ENCODE results near the gene RAD51B. TPM values are rescaled to one million over a fixed set of nuclear protein-coding genes. Genes with fewer than 3 reads are reported as not detected.

Gene RAD51B
- total and polyA plus RNA-seq, 3 donors from 2014 or later, result 5.5 to 22.5 (median 19.1) TPM

DNA sequence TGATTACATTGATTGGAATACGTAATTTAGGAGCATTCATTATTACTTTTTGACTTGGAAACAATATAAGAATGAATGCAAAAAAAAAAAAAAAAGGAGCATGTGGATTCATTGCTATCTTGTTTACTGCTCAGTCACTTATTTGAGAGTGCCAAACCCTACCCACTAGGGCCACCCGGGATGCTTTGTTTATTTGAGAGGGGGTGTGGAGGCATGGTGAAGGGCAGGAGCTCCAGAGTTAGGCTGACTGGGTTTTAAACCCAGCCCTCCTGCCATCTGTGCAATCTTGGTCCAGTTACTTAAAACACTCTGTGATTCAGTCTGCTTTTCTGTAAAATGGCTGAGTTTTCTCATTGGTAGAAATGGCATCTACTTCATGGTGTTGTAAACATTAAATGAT, 195.2 kb downstream of the RAD51B start:
- TF ChIP-seq, protein P1, sequence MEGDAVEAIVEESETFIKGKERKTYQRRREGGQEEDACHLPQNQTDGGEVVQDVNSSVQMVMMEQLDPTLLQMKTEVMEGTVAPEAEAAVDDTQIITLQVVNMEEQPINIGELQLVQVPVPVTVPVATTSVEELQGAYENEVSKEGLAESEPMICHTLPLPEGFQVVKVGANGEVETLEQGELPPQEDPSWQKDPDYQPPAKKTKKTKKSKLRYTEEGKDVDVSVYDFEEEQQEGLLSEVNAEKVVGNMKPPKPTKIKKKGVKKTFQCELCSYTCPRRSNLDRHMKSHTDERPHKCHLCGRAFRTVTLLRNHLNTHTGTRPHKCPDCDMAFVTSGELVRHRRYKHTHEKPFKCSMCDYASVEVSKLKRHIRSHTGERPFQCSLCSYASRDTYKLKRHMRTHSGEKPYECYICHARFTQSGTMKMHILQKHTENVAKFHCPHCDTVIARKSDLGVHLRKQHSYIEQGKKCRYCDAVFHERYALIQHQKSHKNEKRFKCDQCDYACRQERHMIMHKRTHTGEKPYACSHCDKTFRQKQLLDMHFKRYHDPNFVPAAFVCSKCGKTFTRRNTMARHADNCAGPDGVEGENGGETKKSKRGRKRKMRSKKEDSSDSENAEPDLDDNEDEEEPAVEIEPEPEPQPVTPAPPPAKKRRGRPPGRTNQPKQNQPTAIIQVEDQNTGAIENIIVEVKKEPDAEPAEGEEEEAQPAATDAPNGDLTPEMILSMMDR (IDR thresholded peaks at IDR 0.05), result no peak
- TF ChIP-seq POLR2A (IDR thresholded peaks at IDR 0.05), result no peak
- no peak overlapping the region for H3K4me3 ChIP-seq
- DNase-seq, result no peak
- H3K36me3 ChIP-seq (ENCODE audit: low read depth, missing control alignments), result no peaks in the 10 kb centered on the region
- intact Hi-C loops (cut with DNase I; ENCODE audit: low total_unique reads), result no loop called here
- H3K27me3 ChIP-seq, result no peaks in the 10 kb centered on the region
- H3K9me3 ChIP-seq, result no peaks in the 10 kb centered on the region
- no peaks in the 10 kb centered on the region for H3K4me1 ChIP-seq
- H3K27ac ChIP-seq, result no peak overlapping the region
- 72 to 82% methylated on average over 2 of the region's 2 CpGs for WGBS, 2 donors

DNA sequence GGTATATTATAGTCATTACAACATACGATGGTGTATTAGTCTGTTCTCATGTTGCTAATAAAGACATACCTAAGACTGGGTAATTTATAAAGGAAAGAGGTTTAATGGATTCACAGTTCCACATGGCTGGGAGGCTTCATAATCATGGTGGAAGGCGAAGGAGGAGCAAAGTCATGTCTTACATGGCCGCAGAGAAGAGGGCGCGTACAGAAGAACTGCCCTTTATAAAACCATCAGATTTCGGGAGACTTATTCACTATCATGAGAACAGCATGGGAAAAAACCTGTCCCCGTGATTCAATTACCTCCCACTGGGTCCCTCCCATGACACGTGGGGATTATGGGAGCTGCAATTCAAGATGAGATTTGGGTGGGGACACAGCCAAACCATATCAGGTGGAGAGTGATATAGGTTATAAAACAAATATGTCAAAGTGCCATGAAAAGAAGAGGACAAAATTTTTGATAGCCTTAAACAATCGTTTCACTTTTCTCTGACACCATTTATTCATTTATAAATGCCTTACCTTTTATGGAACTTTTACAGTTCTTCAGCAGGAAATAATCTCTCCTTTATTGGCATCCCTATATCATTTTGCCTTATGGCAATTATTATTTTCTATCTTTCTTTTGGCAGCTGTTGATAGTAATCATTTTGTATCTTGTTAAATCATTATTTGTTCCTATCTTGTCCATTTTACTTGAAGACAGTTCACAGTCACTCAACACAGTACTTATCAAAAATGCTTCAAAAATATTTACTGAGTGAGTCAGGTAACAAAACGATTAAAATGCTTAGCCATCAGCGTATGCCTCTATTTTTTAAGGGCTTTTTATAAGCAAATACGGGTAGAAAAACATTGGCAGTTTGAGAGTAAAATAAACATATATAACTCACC, 196.0 kb downstream of the RAD51B start:
- no peaks in the 10 kb centered on the region for H3K27me3 ChIP-seq
- 87 to 95% methylated on average over 12 of the region's 12 CpGs for WGBS, 2 donors
- no peaks in the 10 kb centered on the region for H3K4me1 ChIP-seq
- no peak overlapping the region for H3K27ac ChIP-seq
- no peak overlapping the region for H3K4me3 ChIP-seq
- no peak for DNase-seq
- intact Hi-C loops (cut with DNase I; ENCODE audit: low total_unique reads), result no loop called here
- no peaks in the 10 kb centered on the region for H3K9me3 ChIP-seq
- TF ChIP-seq, protein P1 (IDR thresholded peaks at IDR 0.05), result no peak
- TF ChIP-seq POLR2A (IDR thresholded peaks at IDR 0.05), result no peak
- no peaks in the 10 kb centered on the region for H3K36me3 ChIP-seq (ENCODE audit: low read depth, missing control alignments)

DNA sequence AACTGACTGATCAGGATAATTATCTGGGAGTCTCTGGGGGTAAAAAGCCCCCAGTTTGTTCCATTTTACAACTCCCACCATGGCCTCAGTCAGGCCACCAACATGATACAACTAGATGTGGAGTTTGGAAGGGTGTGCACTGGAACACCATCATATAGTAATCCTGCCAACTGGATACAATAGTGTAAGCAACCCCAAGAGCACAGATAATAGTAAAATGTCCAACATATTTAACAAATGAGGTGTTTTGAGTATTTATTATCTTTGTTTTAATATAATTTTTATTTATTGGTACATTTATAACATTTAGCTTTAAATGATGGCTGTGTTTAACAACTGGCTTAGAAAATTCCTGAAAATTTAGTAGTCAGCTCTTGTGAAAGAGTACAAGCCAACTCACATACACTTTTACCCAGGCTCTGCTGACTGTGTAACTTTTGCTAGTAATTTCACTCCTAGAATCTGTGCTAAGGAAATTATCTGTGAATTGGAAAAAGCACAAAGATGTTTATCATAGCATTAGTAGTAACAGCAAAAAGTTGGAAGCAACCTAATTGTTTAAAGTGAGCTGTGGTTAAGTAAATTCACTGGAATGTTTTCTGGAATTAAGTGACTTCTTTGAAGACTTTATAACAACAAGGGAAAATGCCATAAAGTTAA, 196.8 kb downstream of the RAD51B start:
- DNase-seq, result no peak
- no peak overlapping the region for H3K27ac ChIP-seq
- H3K4me1 ChIP-seq, result no peaks in the 10 kb centered on the region
- intact Hi-C loops (cut with DNase I; ENCODE audit: low total_unique reads), result no loop called here
- no peak for TF ChIP-seq POLR2A (IDR thresholded peaks at IDR 0.05)
- TF ChIP-seq, protein P1 (IDR thresholded peaks at IDR 0.05), result no peak
- H3K27me3 ChIP-seq, result no peaks in the 10 kb centered on the region
- H3K9me3 ChIP-seq, result no peaks in the 10 kb centered on the region
- no peaks in the 10 kb centered on the region for H3K36me3 ChIP-seq (ENCODE audit: low read depth, missing control alignments)
- H3K4me3 ChIP-seq, result no peak overlapping the region

DNA sequence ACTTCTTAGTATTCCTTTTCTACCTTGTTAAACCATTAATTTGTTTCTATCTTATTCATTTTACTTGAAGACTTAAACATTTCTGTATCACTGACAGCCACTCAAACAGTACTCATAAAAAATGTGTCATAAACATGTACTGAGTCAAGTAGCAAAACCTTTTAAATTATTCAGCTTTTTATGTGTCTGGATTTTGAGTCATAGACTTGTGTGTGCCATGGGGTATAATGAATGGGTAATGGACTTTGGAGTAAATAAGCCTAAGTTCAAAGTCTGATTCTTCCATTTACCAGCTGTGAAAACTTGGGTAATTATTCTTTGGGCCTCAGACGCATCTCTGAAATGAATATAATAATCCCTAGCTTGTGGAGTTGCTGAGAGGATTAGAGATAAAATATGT, 199.0 kb downstream of the RAD51B start:
- Histone ChIP-seq H3K4me1 (no peaks in the 10 kb centered on the region), H3K27me3 (no peaks in the 10 kb centered on the region), H3K9me3 (no peaks in the 10 kb centered on the region), H3K27ac (no peak overlapping the region), H3K36me3 (ENCODE audit: low read depth, missing control alignments) (no peaks in the 10 kb centered on the region), H3K4me3 (no peak overlapping the region)
- WGBS, 2 donors, result 96 to 100% methylated on average over 1 of the region's 1 CpG
- intact Hi-C loops (cut with DNase I; ENCODE audit: low total_unique reads), result no loop called here
- no peak for DNase-seq
- no peak for TF ChIP-seq POLR2A (IDR thresholded peaks at IDR 0.05)
- TF ChIP-seq, protein P1 (IDR thresholded peaks at IDR 0.05), result no peak
